Measurements from ENCODE around the gene ERGIC3.
"Not testable (repeated sequence)": the region's sequence is repeated elsewhere in the genome, so short reads cannot be mapped to it uniquely, and the experiment has no call there.

ERGIC3 gene

GRCh38 chr20:35518955-35519354 lies 22.9 kb upstream of the ERGIC3 start:
- DNase-seq = no peak

- no peak for DNase-seq
These were observed 18.5 kb upstream of the ERGIC3 start for GRCh38 chr20:35523298-35523888.

GRCh38 chr20:35525639-35526038 lies 16.2 kb upstream of the ERGIC3 start:
- DNase-seq = no peak

- DNase-seq = peak; percentile 94
These were observed 14.6 kb upstream of the ERGIC3 start for GRCh38 chr20:35527122-35527769.

GRCh38 chr20:35529552-35529951 lies 12.3 kb upstream of the ERGIC3 start, which contains the start of gene C20orf173:
Gene C20orf173 (minus strand): TSS chr20:35529652. CDS start chr20:35529373, 279 bp downstream.
- DNase-seq = no peak

GRCh38 chr20:35539756-35540212 lies 2.1 kb upstream of the ERGIC3 start:
- DNase-seq = peak; percentile 90

- no peak for DNase-seq
These were observed 628 bp upstream of the ERGIC3 start for GRCh38 chr20:35541118-35541782.

GRCh38 chr20:35542990-35543389 lies 1.1 kb downstream of the ERGIC3 start:
- no peak for DNase-seq

GRCh38 chr20:35544436-35544835 lies 2.6 kb downstream of the ERGIC3 start:
- no peak for DNase-seq

GRCh38 chr20:35544941-35545340 lies 3.1 kb downstream of the ERGIC3 start:
- DNase-seq = not testable (repeated sequence)

- DNase-seq = no peak
These were observed 4.2 kb downstream of the ERGIC3 start for GRCh38 chr20:35546127-35546526.

GRCh38 chr20:35547329-35547728 lies 5.5 kb downstream of the ERGIC3 start:
- DNase-seq = peak; percentile 96

- no peak for DNase-seq
These were observed 9.6 kb downstream of the ERGIC3 start for GRCh38 chr20:35551503-35551902.

GRCh38 chr20:35552914-35553313 lies 11.0 kb downstream of the ERGIC3 start:
- no peak for DNase-seq

GRCh38 chr20:35555461-35555860 lies 13.6 kb downstream of the ERGIC3 start:
- not testable (repeated sequence) for DNase-seq

- no peak for DNase-seq
These were observed 14.2 kb downstream of the ERGIC3 start for GRCh38 chr20:35555951-35556645.

GRCh38 chr20:35556871-35557270 lies 15.0 kb downstream of the ERGIC3 start:
- DNase-seq = no peak

- DNase-seq = no peak
These were observed 16.6 kb downstream of the ERGIC3 start for GRCh38 chr20:35558451-35558850.

GRCh38 chr20:35559042-35559693 lies 17.3 kb downstream of the ERGIC3 start:
- DNase-seq = no peak

- DNase-seq = no peak
These were observed 18.2 kb downstream of the ERGIC3 start for GRCh38 chr20:35560105-35560511.

GRCh38 chr20:35560541-35560940 lies 18.7 kb downstream of the ERGIC3 start:
- no peak for DNase-seq

- peak; percentile 57 for DNase-seq
These were observed 19.4 kb downstream of the ERGIC3 start for GRCh38 chr20:35561268-35561667.

GRCh38 chr20:35561671-35562070 lies 19.8 kb downstream of the ERGIC3 start:
- DNase-seq = no peak
